ENCODE data around the gene UQCRHL. TPM values are rescaled to one million over a fixed set of nuclear protein-coding genes. Genes with fewer than 3 reads are reported as not detected.

UQCRHL gene
- total and polyA plus RNA-seq, 12 donors, result 0.24 to 6.0 (median 0.91) TPM

DNA sequence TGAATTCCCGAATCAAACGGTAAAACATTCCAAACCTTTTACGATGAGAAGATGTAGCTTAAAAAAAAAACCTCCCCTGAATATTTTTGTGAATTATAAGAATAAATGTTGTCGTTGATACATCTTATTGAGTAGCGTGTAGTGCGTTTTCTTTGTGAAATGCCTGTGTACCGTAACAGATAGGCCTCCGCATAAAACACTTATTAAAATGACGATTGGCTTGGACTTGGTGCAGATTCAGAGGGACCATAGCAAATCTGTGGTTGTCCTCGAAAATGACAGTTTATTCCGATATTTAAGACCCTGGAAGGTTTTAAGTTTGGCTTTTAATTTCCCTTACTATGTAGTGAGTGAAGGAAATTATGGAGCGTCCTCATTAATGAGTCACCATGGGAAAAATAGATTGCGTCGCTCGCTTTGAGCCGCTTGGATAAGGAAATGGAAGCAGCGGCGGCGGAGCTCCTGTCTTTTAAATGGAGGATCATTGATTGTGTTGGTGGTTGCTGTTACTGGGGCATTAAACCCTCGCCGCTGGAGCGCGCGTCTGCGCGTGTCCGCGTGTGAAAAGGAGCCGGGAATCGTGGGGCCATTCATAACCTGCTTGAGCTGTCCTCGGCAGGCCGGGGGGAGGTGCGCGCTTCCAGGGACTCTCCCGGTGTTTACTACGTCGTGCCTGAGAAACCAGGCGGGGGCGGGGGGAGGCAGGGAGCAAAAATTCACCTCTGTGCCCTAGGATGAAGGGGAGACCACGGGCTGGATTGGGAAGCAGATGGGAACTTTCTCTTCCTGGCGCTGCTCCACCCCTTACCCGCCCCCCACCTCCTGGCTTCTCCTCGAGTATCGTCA, 41.7 kb upstream of the UQCRHL start:
- peak overlapping the region; percentile 91 to 99 (median 98) for H3K27ac ChIP-seq
- intact Hi-C loops (cut with DNase I), result no loop called here
- peak; percentile 83 to 96 (median 88) for DNase-seq
- WGBS, 4 donors, result 0 to 1% (median 0%) methylated on average over 37 to 44 of the region's 44 CpGs
- peak; percentile 70 to 82 for TF ChIP-seq POLR2A (IDR thresholded peaks at IDR 0.05)
- TF ChIP-seq, protein P1, sequence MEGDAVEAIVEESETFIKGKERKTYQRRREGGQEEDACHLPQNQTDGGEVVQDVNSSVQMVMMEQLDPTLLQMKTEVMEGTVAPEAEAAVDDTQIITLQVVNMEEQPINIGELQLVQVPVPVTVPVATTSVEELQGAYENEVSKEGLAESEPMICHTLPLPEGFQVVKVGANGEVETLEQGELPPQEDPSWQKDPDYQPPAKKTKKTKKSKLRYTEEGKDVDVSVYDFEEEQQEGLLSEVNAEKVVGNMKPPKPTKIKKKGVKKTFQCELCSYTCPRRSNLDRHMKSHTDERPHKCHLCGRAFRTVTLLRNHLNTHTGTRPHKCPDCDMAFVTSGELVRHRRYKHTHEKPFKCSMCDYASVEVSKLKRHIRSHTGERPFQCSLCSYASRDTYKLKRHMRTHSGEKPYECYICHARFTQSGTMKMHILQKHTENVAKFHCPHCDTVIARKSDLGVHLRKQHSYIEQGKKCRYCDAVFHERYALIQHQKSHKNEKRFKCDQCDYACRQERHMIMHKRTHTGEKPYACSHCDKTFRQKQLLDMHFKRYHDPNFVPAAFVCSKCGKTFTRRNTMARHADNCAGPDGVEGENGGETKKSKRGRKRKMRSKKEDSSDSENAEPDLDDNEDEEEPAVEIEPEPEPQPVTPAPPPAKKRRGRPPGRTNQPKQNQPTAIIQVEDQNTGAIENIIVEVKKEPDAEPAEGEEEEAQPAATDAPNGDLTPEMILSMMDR (IDR thresholded peaks at IDR 0.05), result peak in 1 of 6 experiments; percentile 6
- H3K27me3 ChIP-seq, result no peaks in the 10 kb centered on the region
- H3K4me3 ChIP-seq, result peak overlapping the region; percentile 69 to 96 (median 87)
- H3K36me3 ChIP-seq (replicated peaks in 1 of 2), result no peaks in the 10 kb centered on the region
- H3K9me3 ChIP-seq (replicated peaks in 1 of 3), result no peaks in the 10 kb centered on the region
- H3K4me1 ChIP-seq (replicated peaks in 1 of 2), result peaks cover 20 to 48% of the 10 kb centered on the region in 2 donors

DNA sequence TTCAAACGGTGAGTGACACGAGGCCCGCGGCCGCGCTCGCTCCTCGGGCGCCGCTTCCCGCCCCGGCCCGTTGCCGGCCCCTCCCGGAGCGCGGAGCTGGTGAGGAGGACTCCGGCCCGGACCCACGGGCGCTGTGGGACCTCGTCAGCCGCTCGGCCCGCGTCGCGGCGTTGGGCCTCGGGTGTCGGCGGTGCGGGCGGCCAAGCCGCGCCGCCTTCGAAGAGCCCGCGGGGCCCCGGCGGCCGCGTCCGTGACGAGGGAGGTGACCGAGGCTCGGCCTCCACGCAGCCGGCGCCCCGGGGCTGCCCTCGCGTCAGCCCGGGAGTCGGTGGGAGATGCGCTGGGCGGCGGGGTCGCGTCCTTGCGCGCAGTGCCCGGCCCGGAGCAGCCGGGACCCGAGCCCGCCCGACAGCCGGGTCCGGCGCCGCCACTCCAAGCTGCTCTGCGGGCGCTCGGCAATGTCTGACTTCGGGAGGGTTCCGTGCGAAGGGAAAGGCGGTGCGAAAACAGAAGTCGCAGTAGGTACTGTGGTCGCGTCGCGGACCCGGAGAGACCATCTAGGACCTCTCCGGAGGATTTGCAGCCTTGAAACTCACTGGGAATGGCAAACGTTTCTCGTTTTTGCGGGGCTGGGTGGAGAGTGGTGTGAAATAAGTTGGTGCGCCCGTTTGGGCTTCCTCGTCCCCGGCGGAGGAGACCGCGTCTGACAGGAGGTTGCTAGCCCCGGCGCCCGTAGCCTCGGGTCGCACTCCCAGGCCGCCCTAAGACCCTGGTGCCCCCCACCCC, 40.9 kb upstream of the UQCRHL start:
- peak in 6 of 7 donors; percentile 38 to 65 (median 48) for DNase-seq
- 0 to 1% (median 0%) methylated on average over 24 to 104 of the region's 104 CpGs for WGBS, 4 donors
- no peaks in the 10 kb centered on the region for H3K36me3 ChIP-seq (replicated peaks in 1 of 2)
- no peaks in the 10 kb centered on the region for H3K9me3 ChIP-seq (replicated peaks in 1 of 3)
- H3K4me1 ChIP-seq (replicated peaks in 1 of 2), result peaks cover 20 to 52% of the 10 kb centered on the region in 2 donors
- H3K27ac ChIP-seq, result peak overlapping the region; percentile 91 to 99 (median 98)
- intact Hi-C loops (cut with DNase I), result no loop called here
- H3K27me3 ChIP-seq, result no peaks in the 10 kb centered on the region
- TF ChIP-seq, protein P1 (IDR thresholded peaks at IDR 0.05), result no peak
- TF ChIP-seq POLR2A (IDR thresholded peaks at IDR 0.05), result peak in 1 of 2 donors; percentile 46
- H3K4me3 ChIP-seq, result peak overlapping the region; percentile 69 to 96 (median 87)

DNA sequence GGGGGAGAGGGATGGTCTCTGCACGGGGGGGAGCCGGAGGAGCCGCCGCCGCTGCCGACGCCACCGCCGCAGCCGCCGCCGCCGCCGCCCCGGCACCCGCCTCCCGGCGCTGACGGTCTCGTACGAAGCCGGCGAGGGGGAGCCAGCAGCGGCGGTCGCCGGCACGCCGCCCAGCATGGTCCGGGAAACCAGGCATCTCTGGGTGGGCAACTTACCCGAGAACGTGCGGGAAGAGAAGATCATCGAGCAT, 40.4 kb upstream of the UQCRHL start:
- peaks cover 16 to 47% of the 10 kb centered on the region in 2 donors for H3K4me1 ChIP-seq (replicated peaks in 1 of 2)
- no peaks in the 10 kb centered on the region for H3K27me3 ChIP-seq
- DNase-seq, result peak in 1 of 7 donors; percentile 31
- H3K36me3 ChIP-seq (replicated peaks in 1 of 2), result no peaks in the 10 kb centered on the region
- 0 to 1% (median 0%) methylated on average over 15 to 34 of the region's 34 CpGs; no CpG with 5 or more reads in 1 of the 4 donors for WGBS, 4 donors
- peak overlapping the region; percentile 91 to 99 (median 98) for H3K27ac ChIP-seq
- intact Hi-C loops (cut with DNase I), result no loop called here
- H3K9me3 ChIP-seq (replicated peaks in 1 of 3), result no peaks in the 10 kb centered on the region
- H3K4me3 ChIP-seq, result peak overlapping the region; percentile 69 to 96 (median 87)
- TF ChIP-seq POLR2A (IDR thresholded peaks at IDR 0.05), result peak in 1 of 2 donors; percentile 32
- TF ChIP-seq, protein P1 (IDR thresholded peaks at IDR 0.05), result no peak
